IMR-90 (cell line): ENCODE measurements around the gene KIF25. TPM values are rescaled to one million over a fixed set of nuclear protein-coding genes. Genes with fewer than 3 reads are reported as not detected.

Experiments used
- ATAC-seq: fragments of 200-7000 bp; cut with Tn5 transposase; 2 replicates; pipeline ENCODE4 v1.9.1; 2020; ENCODE audit warnings: low read depth, mild to moderate bottlenecking, moderate library complexity
- BruUV-seq: library from RNA; stranded (reverse); fragments of 400-500 nt; replicated peaks from 2 replicates; lab custom pipeline; 2021; lab: Mats Ljungman, UMichigan
- CTCF ChIA-PET: fragments of 300-600 bp; formaldehyde crosslinking; extraction: SDS; loops from one replicate; lab custom pipeline; 2021; ENCODE audit warnings: antibody characterized with exemption; lab: Yijun Ruan, JAX
- POLR2A ChIA-PET: fragments of 300-600 bp; sonication (Branson Sonifier 250); formaldehyde crosslinking; loops from one replicate; lab custom pipeline; 2022; ENCODE audit warnings: antibody characterized with exemption; ENCODE audit not compliant: unreplicated experiment; lab: Charles Lee
- DNase-seq: peaks from one replicate; pipeline ENCODE4 v3.0.0; 2013
- H2AFZ ChIP-seq: replicated peaks from 2 replicates; pipeline ENCODE3; 2013; ENCODE audit warnings: low read length, mild to moderate bottlenecking; ENCODE audit not compliant: poor library complexity
- H2AK5ac ChIP-seq: 2 replicates; pipeline ENCODE4 v1.6.1; 2013; ENCODE audit warnings: low read depth, low read length, inconsistent platforms
- H2AK9ac ChIP-seq: replicated peaks from 2 replicates; pipeline ENCODE3; 2013; ENCODE audit warnings: mild to moderate bottlenecking, low read depth, low read length, moderate library complexity; ENCODE audit not compliant: poor library complexity
- H2BK120ac ChIP-seq: 2 replicates; pipeline ENCODE4 v1.6.1; 2013; ENCODE audit warnings: low read depth, low read length, inconsistent platforms
- H2BK15ac ChIP-seq: 3 replicates; pipeline ENCODE4 v1.6.1; 2013; ENCODE audit warnings: low read depth, low read length, inconsistent platforms
- H2BK20ac ChIP-seq: 2 replicates; pipeline ENCODE4 v1.6.1; 2013; ENCODE audit warnings: low read depth, mild to moderate bottlenecking, inconsistent platforms, low read length, moderate library complexity
- H2BK5ac ChIP-seq: 2 replicates; pipeline ENCODE4 v1.6.1; 2013; ENCODE audit warnings: mild to moderate bottlenecking, low read depth, low read length, inconsistent platforms; ENCODE audit not compliant: poor library complexity, severe bottlenecking
- H3K14ac ChIP-seq: replicated peaks from 2 replicates; pipeline ENCODE4 v1.6.1; 2013; ENCODE audit warnings: low read depth, low read length, inconsistent platforms
- H3K18ac ChIP-seq: 2 replicates; pipeline ENCODE4 v1.6.1; 2013; ENCODE audit warnings: low read depth, low read length, control low read depth
- H3K23ac ChIP-seq: 2 replicates; pipeline ENCODE4 v1.6.1; 2013; ENCODE audit warnings: low read depth, low read length, inconsistent platforms
- H3K27ac ChIP-seq: 2 replicates; pipeline ENCODE4 v1.5.1; 2013; ENCODE audit warnings: mild to moderate bottlenecking, control low read depth, low read length; ENCODE audit not compliant: insufficient read depth
- H3K27me3 ChIP-seq: 2 replicates; pipeline ENCODE4 v1.6.1; 2013; ENCODE audit warnings: low read length; ENCODE audit not compliant: control insufficient read depth, insufficient read depth
- H3K36me3 ChIP-seq: 2 replicates; pipeline ENCODE4 v1.6.1; 2013; ENCODE audit warnings: low read length, mixed read lengths; ENCODE audit not compliant: control insufficient read depth, insufficient read depth
- H3K4ac ChIP-seq: 2 replicates; pipeline ENCODE4 v1.6.1; 2013; ENCODE audit warnings: low read depth, low read length, inconsistent platforms
- H3K4me1 ChIP-seq: 2 replicates; pipeline ENCODE4 v1.6.1; 2013; ENCODE audit warnings: low read length, mixed read lengths; ENCODE audit not compliant: control insufficient read depth, insufficient read depth
- H3K4me2 ChIP-seq: 2 replicates; pipeline ENCODE4 v1.6.1; 2013; ENCODE audit warnings: low read depth, mild to moderate bottlenecking, control low read depth, low read length, moderate library complexity
- H3K4me3 ChIP-seq: 2 replicates; pipeline ENCODE4 v1.5.1; 2013; ENCODE audit warnings: low read depth, mild to moderate bottlenecking, control low read depth, low read length, moderate library complexity; ENCODE audit not compliant: insufficient read depth
- H3K56ac ChIP-seq: 2 replicates; pipeline ENCODE4 v1.6.1; 2013; ENCODE audit warnings: low read length, inconsistent platforms; ENCODE audit not compliant: insufficient read depth; ENCODE audit errors: extremely low read depth
- H3K79me1 ChIP-seq, 2 experiments: 2 replicates each; pipeline ENCODE4 v1.6.1; 2013; ENCODE audit warnings: low read length in 2 of 2, inconsistent platforms in 1 of 2, low read depth in 1 of 2
- H3K9ac ChIP-seq: 2 replicates; pipeline ENCODE4 v1.6.1; 2013; ENCODE audit warnings: low read depth, low read length, control low read depth
- H3K9me1 ChIP-seq: 2 replicates; pipeline ENCODE4 v1.6.1; 2013; ENCODE audit warnings: low read length, inconsistent platforms; ENCODE audit not compliant: insufficient read depth
- H3K9me3 ChIP-seq: 2 replicates; pipeline ENCODE4 v1.6.1; 2013; ENCODE audit warnings: low read length; ENCODE audit not compliant: control insufficient read depth, insufficient read depth
- H4K20me1 ChIP-seq: 2 replicates; pipeline ENCODE4 v1.6.1; 2013; ENCODE audit warnings: low read length, inconsistent platforms; ENCODE audit not compliant: insufficient read depth
- H4K5ac ChIP-seq: 2 replicates; pipeline ENCODE4 v1.6.1; 2013; ENCODE audit warnings: mild to moderate bottlenecking, low read depth, low read length, control low read depth
- H4K8ac ChIP-seq, 2 experiments: 2 replicates each; pipeline ENCODE4 v1.6.1; 2013; ENCODE audit warnings: low read depth in 2 of 2, low read length in 2 of 2, control low read depth in 1 of 2, inconsistent platforms in 1 of 2
- H4K91ac ChIP-seq: 2 replicates; pipeline ENCODE4 v1.6.1; 2013; ENCODE audit warnings: low read depth, low read length, inconsistent platforms; ENCODE audit not compliant: insufficient read depth
- BHLHE40 ChIP-seq: fragments of 150-350 bp; IDR thresholded peaks from 2 replicates; pipeline ENCODE4 v1.6.1; 2016; ENCODE audit warnings: mild to moderate bottlenecking, low read depth, low read length
- FOS ChIP-seq: fragments of 150-350 bp; IDR thresholded peaks from 2 replicates; pipeline ENCODE4 v1.6.1; 2016; ENCODE audit warnings: low read depth, low read length
- MAZ ChIP-seq: IDR thresholded peaks from 2 replicates; pipeline ENCODE4 v1.6.1; 2012; ENCODE audit warnings: low read depth, mild to moderate bottlenecking, low read length, improper control_type of control experiment, moderate library complexity, borderline replicate concordance
- WGBS, 2 experiments: methylation state at CpG; one replicate each; pipeline versions ENCODE4 v1.1.5 to v1.1.7; 2013; ENCODE audit warnings: missing lambda C conversion rate in 2 of 2; ENCODE audit not compliant: insufficient read length in 1 of 2; ENCODE audit errors: extremely low coverage in 2 of 2; 5-methylcytosine and 5-hydroxymethylcytosine counted together
- dilution Hi-C: fragments of 300-500 bp; cut with HindIII; formaldehyde crosslinking; loops from one replicate; pipeline ENCODE4 v1.14.3; 2018; ENCODE audit warnings: low sequenced_read_pairs; ENCODE audit not compliant: unreplicated experiment
- in situ Hi-C: fragments of 300-500 bp; cut with MboI; formaldehyde crosslinking; loops from 3 replicates; pipeline ENCODE4 v1.14.3; 2019; ENCODE audit warnings: low sequenced_read_pairs, inconsistent platforms, mixed read lengths
- intact Hi-C: fragments of 100-400 bp; cut with micrococcal nuclease; formaldehyde crosslinking; loops from 2 replicates; pipeline ENCODE4 v1.10.0; 2022
- polyA plus RNA-seq, 3 experiments: library from polyadenylated mRNA; depleted of rRNA; stranded (reverse); fragments of >200 nt; gene quantifications; 2 replicates each; pipeline ENCODE4 v1.2.3, GENCODE V29; 2012; ENCODE audit warnings: low replicate concordance in 1 of 3
- total RNA-seq: library from RNA; depleted of rRNA; stranded (reverse); fragments of >200 nt; gene quantifications from 2 replicates; pipeline ENCODE4 v1.2.3, GENCODE V29; 2012

KIF25 gene
- total and polyA plus RNA-seq, 2 of the 4 experiments (the other 2 are of a cell fraction) = not detected

GRCh38 chr6:168015482-168016175 is 18.2 kb downstream of the KIF25 start:
- Histone ChIP-seq H2BK120ac (no peak overlapping the region), H3K27ac (no peak overlapping the region), H3K18ac (no peak overlapping the region), H4K8ac (no peak overlapping the region), H3K56ac (no peak overlapping the region), H3K36me3 (no peaks in the 10 kb centered on the region), H2BK15ac (no peak overlapping the region), H4K20me1 (no peaks in the 10 kb centered on the region), H3K23ac (no peak overlapping the region), H3K4me1 (no peaks in the 10 kb centered on the region), H4K91ac (no peak overlapping the region), H2AK9ac (no peak overlapping the region), H2BK5ac (no peak overlapping the region), H3K14ac (no peak overlapping the region), H3K9me1 (no peaks in the 10 kb centered on the region), H2BK20ac (no peak overlapping the region), H3K4me2 (no peak overlapping the region), H2AK5ac (no peak overlapping the region), H3K4ac (no peak overlapping the region), H3K4me3 (no peak overlapping the region), H3K79me1 (no peaks in the 10 kb centered on the region), H2AFZ (no peak overlapping the region), H4K5ac (no peak overlapping the region), H3K9me3 (peaks cover 25% of the 10 kb centered on the region), H3K9ac (no peak overlapping the region), H3K27me3 (peaks cover 12% of the 10 kb centered on the region)
- dilution Hi-C loops (no loop called here), in situ Hi-C loops (no loop called here), intact Hi-C loops (no loop called here)
- ChIA-PET POLR2A (no interaction called here), CTCF (no interaction called here)
- DNase-seq = no peak
- TF ChIP-seq BHLHE40 (no peak), FOS (no peak), MAZ (no peak)
- 41% methylated on average over 9 of the region's 14 CpGs; no CpG with 5 or more reads in 1 of the 2 experiments for WGBS, 2 experiments
- no TSS peak for BruUV-seq
- no peak for ATAC-seq
